ENCODE measurements around the gene FKBP1C. TPM values are rescaled to one million over a fixed set of nuclear protein-coding genes. Genes with fewer than 3 reads are reported as not detected.

The FKBP1C gene
- total and polyA plus RNA-seq, 10 of the 15 experiments (the other 5 are each of a cell fraction or from before 2014, with no cell fraction given): 0.42 to 5.5 (median 1.5) TPM

GRCh38 chr6:63259153-63259552, 47.9 kb downstream of the FKBP1C start:
- Histone ChIP-seq H2AFZ (ENCODE audit: control insufficient read depth, low read depth, low read length) (no peak overlapping the region), H3K9me3 (replicated peaks; ENCODE audit: control insufficient read depth, insufficient read depth, low read length) (no peaks in the 10 kb centered on the region), H3K36me3 (ENCODE audit: control insufficient read depth in 2 of 2, insufficient read depth in 2 of 2, low read length in 1 of 2) (no peaks in the 10 kb centered on the region), H3K79me2 (ENCODE audit: control insufficient read depth, insufficient read depth, low read length) (no peaks in the 10 kb centered on the region), H3K9ac (ENCODE audit: control insufficient read depth, insufficient read depth, low read length) (no peak overlapping the region), H3K4me2 (ENCODE audit: control insufficient read depth, insufficient read depth) (no peak overlapping the region), H3K4me3 (no peak overlapping the region), H3K27ac (ENCODE audit: control insufficient read depth, insufficient read depth) (no peak overlapping the region), H3K4me1 (ENCODE audit: control insufficient read depth, insufficient read depth, low read length) (no peaks in the 10 kb centered on the region), H3K27me3 (replicated peaks in 1 of 2; ENCODE audit: control insufficient read depth in 2 of 2, insufficient read depth in 2 of 2, low read length in 1 of 2) (no peaks in the 10 kb centered on the region), H4K20me1 (ENCODE audit: control insufficient read depth, insufficient read depth) (no peaks in the 10 kb centered on the region)
- SMC1A ChIA-PET (ENCODE audit: uncharacterized antibody, unreplicated experiment): interaction anchor here (3.4 kb wide), 1 partner anchor 9 kb away, joined by 13 read pairs; no protein-coding TSS in a partner anchor
- FAIRE-seq (no peak), ATAC-seq (no peak), DNase-seq (ENCODE audit: low read depth, low spot score) (no peak)
- no peak for TF ChIP-seq TBL1XR1 (IDR thresholded peaks at IDR 0.05; ENCODE audit: low read depth, low read length)
- no peak for TF ChIP-seq ZNF207 (IDR thresholded peaks at IDR 0.05; ENCODE audit: borderline replicate concordance)
- no peak for TF ChIP-seq ATF3 (IDR thresholded peaks at IDR 0.05; ENCODE audit: borderline replicate concordance, extremely low read depth, low read depth, low read length)
- TF ChIP-seq NBN (IDR thresholded peaks at IDR 0.05): no peak
- TF ChIP-seq E2F8 (IDR thresholded peaks at IDR 0.05; ENCODE audit: low read depth, partially characterized antibody): no peak
- TF ChIP-seq RFX5 (IDR thresholded peaks at IDR 0.05; ENCODE audit: low read depth, low read length): no peak
- no peak for TF ChIP-seq WRNIP1 (IDR thresholded peaks at IDR 0.05; ENCODE audit: borderline replicate concordance, low read depth, low read length)
- POLR2A ChIA-PET: no interaction called here
- RAD21 ChIA-PET (ENCODE audit: unreplicated experiment): no interaction called here
- CTCF ChIA-PET: interaction anchor here (1.1 kb wide), 1 partner anchor 102 kb away, joined by 3 read pairs; no protein-coding TSS in a partner anchor
- in situ Hi-C loops (cut with MboI): no loop called here
- no TSS peak for BruUV-seq (replicated peaks)
- intact Hi-C loops (cut with micrococcal nuclease; ENCODE audit: unreplicated experiment): no loop called here

All from GM12878 (cell line).